Epithelial cell of proximal tubule (primary cell): ENCODE measurements around the gene MRPS10. TPM values are rescaled to one million over a fixed set of nuclear protein-coding genes. Genes with fewer than 3 reads are reported as not detected.

Source experiments
- DNase-seq: peaks from one replicate; pipeline ENCODE4 v3.0.0-alpha.2; 2011; ENCODE audit warnings: low read depth
- H3K4me3 ChIP-seq: 2 replicates; pipeline ENCODE4 v1.5.1; 2011; ENCODE audit warnings: low read depth, mild to moderate bottlenecking, low read length
- CTCF ChIP-seq: conservative IDR thresholded peaks from 2 replicates; pipeline ENCODE4 v1.5.1; 2012; ENCODE audit warnings: low read depth, mild to moderate bottlenecking, low read length
- total RNA-seq: library from RNA; depleted of rRNA; stranded (reverse); fragments of >200 nt; gene quantifications from 2 replicates; pipeline ENCODE4 v1.2.3, GENCODE V29; 2015

Gene MRPS10
- total RNA-seq, 1 donor from 2014 or later, result 40.3 TPM

- TF ChIP-seq CTCF, result no peak
Observed at GRCh38 chr6:42188406-42188805, 29.3 kb downstream of the MRPS10 start.

GRCh38 chr6:42185597-42185996, 32.1 kb downstream of the MRPS10 start:
- TF ChIP-seq CTCF, result no peak
- no peak overlapping the region for H3K4me3 ChIP-seq
- DNase-seq, result no peak

More at GRCh38 chr6:42188406-42188805, 29.3 kb downstream of the MRPS10 start:
- H3K4me3 ChIP-seq, result no peak overlapping the region
- DNase-seq, result no peak

GRCh38 chr6:42184475-42184874, 33.2 kb downstream of the MRPS10 start:
- no peak for TF ChIP-seq CTCF
- DNase-seq, result no peak
- no peak overlapping the region for H3K4me3 ChIP-seq

- TF ChIP-seq CTCF, result no peak
- no peak for DNase-seq
- H3K4me3 ChIP-seq, result no peak overlapping the region
Observed at GRCh38 chr6:42182101-42182500, 35.6 kb downstream of the MRPS10 start.

- no peak overlapping the region for H3K4me3 ChIP-seq
- no peak for DNase-seq
- no peak for TF ChIP-seq CTCF
Observed at GRCh38 chr6:42179945-42180313, 37.7 kb downstream of the MRPS10 start.

GRCh38 chr6:42179261-42179944, 38.3 kb downstream of the MRPS10 start:
- no peak for DNase-seq
- no peak for TF ChIP-seq CTCF
- H3K4me3 ChIP-seq, result no peak overlapping the region
